Prostate gland (tissue), 2 donors: Measurements from ENCODE around the gene DNM1L. TPM values are rescaled to one million over a fixed set of nuclear protein-coding genes. Genes with fewer than 3 reads are reported as not detected.
"Not testable (repeated sequence)": the region's sequence is repeated elsewhere in the genome, so short reads cannot be mapped to it uniquely, and the experiment has no call there.

ENCODE experiments used
- DNase-seq: peaks from one replicate; pipeline ENCODE4 v3.0.0-alpha.2; 2019; ENCODE audit warnings: low spot score
- H3K27ac ChIP-seq, 2 donors: fragments of 200-600 bp; sonication (generic); 2 replicates each; pipeline ENCODE4 v1.5.1; 2017 to 2019
- H3K27me3 ChIP-seq: fragments of 200-600 bp; sonication (generic); replicated peaks from 2 replicates; pipeline ENCODE4 v1.5.1; 2019; ENCODE audit not compliant: insufficient read depth
- H3K36me3 ChIP-seq, 2 donors: fragments of 200-600 bp; sonication (generic); 1 replicate in 1 of 2; 2 replicates in 1 of 2; pipeline versions ENCODE4 v1.5.1 to v1.8.1; 2017 to 2019
- H3K4me1 ChIP-seq: fragments of 200-600 bp; sonication (generic); replicated peaks from 2 replicates; pipeline ENCODE4 v1.5.1; 2019
- H3K4me3 ChIP-seq, 2 donors: fragments of 200-600 bp; sonication (generic); 2 replicates each; pipeline ENCODE4 v1.5.1; 2017 to 2019
- H3K9me3 ChIP-seq: fragments of 200-600 bp; sonication (generic); 2 replicates; pipeline ENCODE4 v1.5.1; 2017
- POLR2A ChIP-seq: fragments of 450-650 bp; IDR thresholded peaks from one replicate; pipeline ENCODE4 v1.6.1; 2016; ENCODE audit warnings: antibody characterized with exemption, mild to moderate bottlenecking
- POLR2AphosphoS5 ChIP-seq: sonication (generic); formaldehyde crosslinking; IDR thresholded peaks from one replicate; pipeline ENCODE4 v1.6.1; 2017; ENCODE audit warnings: antibody characterized with exemption
- WGBS: methylation state at CpG from one replicate; pipeline ENCODE4 v1.1.5; 2018; 5-methylcytosine and 5-hydroxymethylcytosine counted together
- intact Hi-C: fragments of 100-400 bp; cut with DNase I; formaldehyde crosslinking; loops from one replicate; pipeline ENCODE4 v1.14.2; 2022
- total RNA-seq, 2 donors: library from RNA; depleted of rRNA; stranded (reverse); fragments of >200 nt; gene quantifications; one replicate each; pipeline ENCODE4 v1.1.0, GENCODE V29; 2016
- TF ChIP-seq, protein P1 (sequence below), 4 experiments: fragments of 200-600 bp in 2 of 4; fragments of 450-650 bp in 2 of 4; sonication (generic) in 2 of 4; IDR thresholded peaks; 1 replicate in 3 of 4; 2 replicates in 1 of 4; pipeline ENCODE4 v1.5.1; 2016 to 2019; ENCODE audit warnings: antibody characterized with exemption in 4 of 4, mild to moderate bottlenecking in 2 of 4, moderate library complexity in 2 of 4

DNM1L gene
- total RNA-seq, 2 donors from 2014 or later: 37.3 to 47.5 TPM

DNA sequence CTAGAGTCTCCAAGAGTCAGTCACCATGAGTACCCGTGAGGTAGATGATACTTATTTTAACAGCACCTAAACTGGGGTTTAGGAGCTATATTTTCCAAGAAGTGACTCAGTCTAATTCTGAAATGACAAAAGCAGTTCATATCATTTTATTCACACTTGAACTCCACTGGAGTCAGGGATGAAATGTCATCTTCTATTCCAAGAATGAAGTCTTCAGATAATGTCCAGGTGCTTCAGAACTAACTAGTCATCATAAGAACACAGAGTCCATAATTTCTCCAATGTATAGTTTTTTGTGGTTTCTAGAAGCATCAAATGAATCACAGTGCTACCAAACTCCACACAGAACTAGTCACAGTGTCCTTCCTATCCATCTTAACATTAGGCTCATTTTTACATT lies 13.3 kb downstream of the DNM1L start:
- Histone ChIP-seq H3K27me3 (no peaks in the 10 kb centered on the region), H3K4me3 (no peak overlapping the region), H3K36me3 (no peaks in the 10 kb centered on the region), H3K9me3 (no peaks in the 10 kb centered on the region), H3K4me1 (no peaks in the 10 kb centered on the region), H3K27ac (no peak overlapping the region)
- DNase-seq: no peak
- 90% methylated on average over 1 of the region's 1 CpG for WGBS
- TF ChIP-seq POLR2A (no peak), POLR2AphosphoS5 (no peak)
- TF ChIP-seq, protein P1, sequence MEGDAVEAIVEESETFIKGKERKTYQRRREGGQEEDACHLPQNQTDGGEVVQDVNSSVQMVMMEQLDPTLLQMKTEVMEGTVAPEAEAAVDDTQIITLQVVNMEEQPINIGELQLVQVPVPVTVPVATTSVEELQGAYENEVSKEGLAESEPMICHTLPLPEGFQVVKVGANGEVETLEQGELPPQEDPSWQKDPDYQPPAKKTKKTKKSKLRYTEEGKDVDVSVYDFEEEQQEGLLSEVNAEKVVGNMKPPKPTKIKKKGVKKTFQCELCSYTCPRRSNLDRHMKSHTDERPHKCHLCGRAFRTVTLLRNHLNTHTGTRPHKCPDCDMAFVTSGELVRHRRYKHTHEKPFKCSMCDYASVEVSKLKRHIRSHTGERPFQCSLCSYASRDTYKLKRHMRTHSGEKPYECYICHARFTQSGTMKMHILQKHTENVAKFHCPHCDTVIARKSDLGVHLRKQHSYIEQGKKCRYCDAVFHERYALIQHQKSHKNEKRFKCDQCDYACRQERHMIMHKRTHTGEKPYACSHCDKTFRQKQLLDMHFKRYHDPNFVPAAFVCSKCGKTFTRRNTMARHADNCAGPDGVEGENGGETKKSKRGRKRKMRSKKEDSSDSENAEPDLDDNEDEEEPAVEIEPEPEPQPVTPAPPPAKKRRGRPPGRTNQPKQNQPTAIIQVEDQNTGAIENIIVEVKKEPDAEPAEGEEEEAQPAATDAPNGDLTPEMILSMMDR (IDR thresholded peaks at IDR 0.05): no peak
- intact Hi-C loops: no loop called here

DNA sequence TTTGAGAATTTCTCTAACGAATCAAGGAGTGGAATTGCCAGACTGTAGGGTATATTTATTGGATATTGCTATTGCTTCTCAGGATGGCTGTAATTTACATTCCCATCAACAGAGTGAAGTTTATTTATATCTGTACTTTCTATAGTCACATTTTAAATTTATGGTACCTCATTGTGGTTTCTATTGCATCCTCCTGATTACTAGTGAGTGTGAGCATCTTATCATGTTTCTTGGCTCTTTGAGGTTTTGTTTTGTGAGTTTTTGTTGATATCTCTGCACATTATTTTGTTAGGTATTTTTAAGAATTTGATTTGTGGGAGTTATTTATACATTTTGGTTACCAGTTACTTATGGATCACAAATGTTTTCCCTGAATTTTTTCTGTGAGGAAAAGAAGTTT lies 13.9 kb downstream of the DNM1L start:
- H3K27ac ChIP-seq: no peak overlapping the region
- WGBS: 57% methylated on average over 1 of the region's 1 CpG

DNA sequence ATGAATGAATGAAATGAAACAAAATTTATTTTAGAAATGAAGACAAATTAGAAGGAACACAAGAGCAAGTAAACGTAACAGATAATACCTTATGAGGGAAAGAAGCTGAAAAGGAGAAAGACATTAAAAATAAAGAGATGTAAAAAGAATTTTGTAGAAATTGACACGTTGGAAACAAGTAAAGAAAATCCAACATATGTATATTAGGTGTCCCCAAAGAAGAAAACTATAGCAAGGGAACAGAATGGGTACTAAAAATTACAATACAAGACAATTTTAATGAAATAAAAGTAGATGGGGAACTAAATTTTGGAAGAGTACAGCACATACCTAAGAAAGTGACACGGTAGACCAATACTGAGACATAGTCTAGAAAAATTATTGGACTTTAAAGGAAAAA lies 16.7 kb downstream of the DNM1L start:
- H3K4me1 ChIP-seq: no peaks in the 10 kb centered on the region
- DNase-seq: no peak
- no peak overlapping the region for H3K27ac ChIP-seq
- intact Hi-C loops: no loop called here
- no peaks in the 10 kb centered on the region for H3K36me3 ChIP-seq
- WGBS: 96% methylated on average over 3 of the region's 3 CpGs
- H3K4me3 ChIP-seq: no peak overlapping the region
- no peaks in the 10 kb centered on the region for H3K27me3 ChIP-seq
- TF ChIP-seq POLR2AphosphoS5: no peak
- TF ChIP-seq, protein P1 (IDR thresholded peaks at IDR 0.05): no peak
- TF ChIP-seq POLR2A: no peak
- no peaks in the 10 kb centered on the region for H3K9me3 ChIP-seq

More for the DNA sequence above, 13.9 kb downstream of the DNM1L start:
- DNase-seq: no peak
- intact Hi-C loops: no loop called here
- TF ChIP-seq, protein P1 (IDR thresholded peaks at IDR 0.05): no peak
- TF ChIP-seq POLR2AphosphoS5: no peak
- no peak for TF ChIP-seq POLR2A
- Histone ChIP-seq H3K4me3 (no peak overlapping the region), H3K27me3 (no peaks in the 10 kb centered on the region), H3K36me3 (no peaks in the 10 kb centered on the region), H3K9me3 (no peaks in the 10 kb centered on the region), H3K4me1 (no peaks in the 10 kb centered on the region)

DNA sequence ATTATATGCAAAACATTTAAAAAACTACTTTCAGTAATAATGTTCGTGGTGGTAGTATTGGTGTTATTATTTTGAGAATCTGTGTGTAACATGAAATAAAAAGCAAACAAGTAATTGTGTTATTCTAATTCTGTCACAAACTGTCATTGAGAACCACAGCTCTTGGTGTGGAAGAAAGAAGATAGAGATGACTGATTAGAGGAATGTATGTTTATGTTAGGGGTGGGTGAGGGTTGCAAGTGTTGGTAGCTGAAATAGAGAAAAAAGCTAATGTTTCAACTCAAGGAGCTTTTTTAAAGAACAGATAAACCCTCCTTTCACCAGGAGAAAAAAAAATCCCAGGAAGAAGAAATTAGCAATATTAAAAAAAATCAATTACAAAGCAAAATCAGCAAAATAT lies 18.3 kb downstream of the DNM1L start:
- Histone ChIP-seq H3K27ac (no peak overlapping the region), H3K27me3 (no peaks in the 10 kb centered on the region), H3K4me3 (no peak overlapping the region), H3K9me3 (no peaks in the 10 kb centered on the region), H3K36me3 (no peaks in the 10 kb centered on the region), H3K4me1 (no peaks in the 10 kb centered on the region)
- TF ChIP-seq, protein P1 (IDR thresholded peaks at IDR 0.05): no peak
- DNase-seq: no peak
- WGBS: 76% methylated on average over 1 of the region's 1 CpG
- intact Hi-C loops: no loop called here

DNA sequence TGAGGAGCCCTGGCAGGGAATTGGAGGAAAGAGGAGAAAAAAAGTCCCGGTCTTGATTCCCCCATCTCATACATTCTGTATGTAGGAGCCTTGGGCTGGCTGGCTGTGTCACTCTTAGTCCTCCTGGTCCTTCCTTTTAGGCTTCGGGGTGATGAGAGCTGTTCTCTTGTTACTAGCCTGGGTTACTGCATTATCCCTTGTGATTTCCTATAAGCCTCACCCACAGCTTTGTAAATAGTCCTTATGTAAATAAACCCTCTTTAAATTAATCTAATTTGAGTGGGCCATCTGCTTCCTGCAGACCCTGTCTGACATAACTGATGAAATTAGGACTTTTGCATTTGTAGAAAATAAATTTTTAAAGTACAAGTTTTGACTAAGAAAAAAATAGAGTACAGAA lies 19.2 kb downstream of the DNM1L start:
- DNase-seq: no peak
- no peaks in the 10 kb centered on the region for H3K36me3 ChIP-seq
- H3K9me3 ChIP-seq: no peaks in the 10 kb centered on the region
- no peak overlapping the region for H3K4me3 ChIP-seq
- no peak overlapping the region for H3K27ac ChIP-seq
- TF ChIP-seq POLR2A (no peak), POLR2AphosphoS5 (no peak)
- TF ChIP-seq, protein P1 (IDR thresholded peaks at IDR 0.05): no peak
- intact Hi-C loops: no loop called here
- WGBS: 45% methylated on average over 2 of the region's 2 CpGs
- no peaks in the 10 kb centered on the region for H3K27me3 ChIP-seq
- no peaks in the 10 kb centered on the region for H3K4me1 ChIP-seq

DNA sequence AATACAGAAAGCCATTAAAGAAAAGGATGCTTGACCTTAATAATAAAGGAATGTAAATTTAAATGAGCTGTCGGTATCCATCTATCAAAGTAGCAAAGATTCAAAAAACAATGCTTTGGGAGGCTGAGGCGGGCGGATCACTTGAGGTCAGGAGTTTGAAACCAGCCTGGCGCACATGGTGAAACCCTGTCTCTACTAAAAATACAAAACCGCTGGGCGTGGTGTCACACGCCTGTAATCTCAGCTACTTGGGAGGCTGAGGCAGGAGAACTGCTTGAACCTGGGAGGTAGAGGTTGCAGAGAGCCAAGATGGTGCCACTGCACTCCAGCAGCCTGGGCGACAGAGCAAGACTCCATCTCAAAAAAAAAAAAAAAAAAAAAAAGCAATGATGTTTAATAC lies 20.3 kb downstream of the DNM1L start:
- 93% methylated on average over 8 of the region's 8 CpGs for WGBS
- H3K27me3 ChIP-seq, H3K36me3 ChIP-seq, H3K9me3 ChIP-seq, H3K4me1 ChIP-seq, intact Hi-C loops, H3K27ac ChIP-seq, DNase-seq, H3K4me3 ChIP-seq: not testable (repeated sequence)
